Tibial nerve (tissue), 4 donors: ENCODE data around the gene PSMB8.
"Not testable (repeated sequence)": the region's sequence is repeated elsewhere in the genome, so short reads cannot be mapped to it uniquely, and the experiment has no call there.

Source experiments
- CTCF ChIP-seq, 5 experiments: fragments of 200-600 bp in 3 of 5; fragments of 450-650 bp in 2 of 5; sonication (generic) in 3 of 5; IDR thresholded peaks; one replicate each; pipeline ENCODE4 v1.5.1; 2016 to 2019; ENCODE audit warnings: antibody characterized with exemption in 5 of 5, mild to moderate bottlenecking in 3 of 5, moderate library complexity in 2 of 5
- EP300 ChIP-seq, 2 donors: sonication (generic); formaldehyde crosslinking; IDR thresholded peaks; one replicate each; pipeline ENCODE4 v1.6.1; 2017; ENCODE audit warnings: antibody characterized with exemption in 2 of 2, mild to moderate bottlenecking in 1 of 2

GRCh38 chr6:32873947-32874346 lies 30.1 kb upstream of the PSMB8 start:
- not testable (repeated sequence) for TF ChIP-seq CTCF, EP300 (IDR thresholded peaks at IDR 0.05)
